ENCODE data around the gene MACO1. TPM values are rescaled to one million over a fixed set of nuclear protein-coding genes. Genes with fewer than 3 reads are reported as not detected.
"Not testable (repeated sequence)": the region's sequence is repeated elsewhere in the genome, so short reads cannot be mapped to it uniquely, and the experiment has no call there.

Gene MACO1
- polyA plus RNA-seq, 1 donor: 31.6 TPM

DNA sequence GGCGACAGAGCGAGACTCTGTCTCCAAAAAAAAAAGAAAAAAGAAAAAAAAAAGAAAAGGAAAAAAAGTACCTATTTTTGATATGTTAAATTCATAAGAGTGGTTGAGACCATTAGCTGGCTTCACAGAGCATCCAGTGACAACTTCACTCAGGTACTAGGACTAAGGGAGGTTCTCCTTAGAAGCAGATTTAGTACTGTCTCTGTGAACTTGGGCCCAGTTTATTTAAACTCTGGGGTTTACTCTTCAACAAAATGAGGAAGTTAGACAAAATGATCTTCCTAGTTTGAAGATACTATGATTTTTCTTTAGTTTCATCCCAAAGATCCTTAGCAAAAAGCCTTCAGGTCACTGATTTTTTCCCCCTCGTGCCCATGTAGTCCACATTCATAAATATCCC lies 21.2 kb downstream of the MACO1 start:
- no peak for DNase-seq

GRCh38 chr1:25456502-25456901 lies 25.8 kb downstream of the MACO1 start:
- no peak for DNase-seq

DNA sequence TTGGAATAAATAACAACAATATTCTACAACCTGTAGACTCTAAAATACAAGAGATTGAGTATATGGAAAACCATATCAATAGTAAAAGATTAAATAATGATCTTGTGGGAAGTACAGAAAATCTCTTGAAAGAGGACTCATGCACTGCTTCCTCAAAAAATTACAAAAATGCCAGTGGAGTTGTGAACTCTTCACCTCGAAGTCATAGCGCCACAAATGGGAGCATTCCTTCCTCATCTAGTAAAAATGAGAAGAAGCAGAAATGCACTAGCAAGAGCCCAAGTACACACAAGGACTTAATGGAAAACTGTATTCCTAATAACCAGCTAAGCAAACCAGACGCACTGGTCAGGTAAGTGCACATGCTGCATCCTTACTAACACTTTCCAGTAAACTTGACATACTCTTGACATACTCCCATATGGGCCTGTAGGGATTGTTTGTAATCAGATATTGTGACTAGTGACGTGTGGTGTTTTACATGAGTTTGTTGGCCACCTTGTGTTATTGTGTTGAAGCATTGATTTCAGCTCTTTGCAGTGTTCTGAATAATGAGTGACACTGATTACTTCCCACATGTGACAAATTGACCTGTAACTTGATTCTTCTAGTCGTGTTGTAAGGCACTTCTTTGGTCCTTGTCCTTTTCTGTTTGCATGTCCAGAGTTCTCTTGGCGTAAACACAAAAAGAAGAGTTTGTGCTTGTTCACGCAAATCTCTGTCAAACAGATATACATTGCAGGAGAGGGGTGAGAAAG lies 28.0 kb downstream of the MACO1 start:
- DNase-seq: no peak

GRCh38 chr1:25460020-25460419 lies 29.3 kb downstream of the MACO1 start:
- no peak for DNase-seq

DNA sequence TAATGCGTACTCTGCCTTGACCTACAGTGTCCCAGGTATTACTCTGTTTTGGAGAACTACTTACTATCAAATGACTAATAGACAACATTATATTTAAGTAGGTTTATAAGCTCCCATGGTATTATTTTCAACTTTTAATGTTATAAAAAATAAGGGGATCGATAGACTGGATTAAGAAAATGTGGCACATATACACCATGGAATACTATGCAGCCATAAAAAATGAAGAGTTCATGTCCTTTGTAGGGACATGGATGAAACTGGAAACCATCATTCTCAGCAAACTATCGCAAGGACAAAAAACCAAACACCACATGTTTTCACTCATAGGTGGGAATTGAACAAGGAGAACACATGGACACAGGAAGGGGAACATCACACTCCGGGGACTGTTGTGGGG lies 30.1 kb downstream of the MACO1 start:
- DNase-seq: not testable (repeated sequence)

GRCh38 chr1:25461849-25462248 lies 31.2 kb downstream of the MACO1 start:
- no peak for DNase-seq

GRCh38 chr1:25462732-25463131 lies 32.0 kb downstream of the MACO1 start:
- DNase-seq: no peak

DNA sequence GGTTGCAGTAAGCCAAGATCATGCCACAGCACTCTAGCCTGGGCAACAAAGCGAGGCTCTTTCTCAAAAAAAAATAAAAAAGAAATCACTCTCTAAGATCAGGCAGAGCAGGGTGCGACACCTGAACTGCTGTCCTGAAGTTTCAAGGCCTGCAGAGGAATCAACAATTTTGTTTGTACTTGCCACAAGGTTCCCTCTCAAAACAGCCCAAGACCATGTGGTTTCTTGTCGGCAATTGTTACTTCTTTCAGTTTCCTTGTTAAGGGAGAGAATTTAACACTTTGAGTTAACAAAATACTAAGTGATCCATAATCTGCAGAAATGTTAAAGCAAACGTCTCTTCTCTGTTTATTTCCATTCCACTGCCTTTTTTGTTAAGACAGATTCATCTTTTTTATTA lies 36.5 kb downstream of the MACO1 start:
- no peak for DNase-seq

DNA sequence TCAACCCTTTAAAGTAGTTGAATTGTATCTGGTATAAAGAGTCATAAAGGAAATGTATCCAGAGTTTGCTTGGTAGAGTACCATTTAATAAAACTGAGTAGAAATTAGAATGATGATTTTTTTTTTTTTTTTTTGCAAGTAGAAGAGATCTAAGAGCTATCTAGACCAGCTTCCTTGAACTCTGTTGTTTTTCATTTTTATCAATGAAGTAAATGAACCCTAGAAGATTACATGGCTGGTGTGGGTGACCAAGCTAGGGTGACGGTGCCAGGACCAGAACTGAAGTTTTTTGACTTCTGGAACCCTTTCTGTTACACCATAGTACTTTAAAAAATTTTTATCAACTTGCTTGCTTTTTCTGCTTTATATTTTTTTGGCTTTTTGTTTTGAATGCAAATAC lies 36.9 kb downstream of the MACO1 start:
- DNase-seq: no peak

DNA sequence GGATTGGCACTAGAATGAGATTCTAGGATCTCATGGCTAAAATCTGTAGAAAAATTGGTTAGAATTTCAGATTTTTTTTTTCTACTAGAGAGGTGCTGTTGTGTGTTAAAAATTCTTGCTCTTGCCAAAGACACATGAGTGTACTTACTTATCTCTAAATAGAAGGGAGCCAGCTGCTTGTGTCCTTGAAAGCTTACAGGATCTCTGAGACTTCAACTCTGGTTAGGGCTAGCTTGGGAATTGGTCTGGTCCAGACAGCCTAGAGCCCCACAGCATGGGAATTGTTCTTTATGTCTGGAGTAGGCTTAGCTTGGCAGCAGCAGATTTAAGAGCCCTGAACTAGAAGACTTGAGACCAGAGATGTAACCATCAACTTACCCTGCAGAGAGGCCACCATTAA lies 37.3 kb downstream of the MACO1 start:
- DNase-seq: no peak

- no peak for DNase-seq
Measured at GRCh38 chr1:25469177-25469576, 38.5 kb downstream of the MACO1 start.

- no peak for DNase-seq
Measured at GRCh38 chr1:25472471-25472870, 41.8 kb downstream of the MACO1 start.

GRCh38 chr1:25473653-25474225 lies 43.0 kb downstream of the MACO1 start:
- no peak for DNase-seq

- DNase-seq: no peak
Measured at GRCh38 chr1:25474439-25475047, 43.8 kb downstream of the MACO1 start.

- no peak for DNase-seq
Measured at GRCh38 chr1:25476186-25477097, 45.7 kb downstream of the MACO1 start.

DNA sequence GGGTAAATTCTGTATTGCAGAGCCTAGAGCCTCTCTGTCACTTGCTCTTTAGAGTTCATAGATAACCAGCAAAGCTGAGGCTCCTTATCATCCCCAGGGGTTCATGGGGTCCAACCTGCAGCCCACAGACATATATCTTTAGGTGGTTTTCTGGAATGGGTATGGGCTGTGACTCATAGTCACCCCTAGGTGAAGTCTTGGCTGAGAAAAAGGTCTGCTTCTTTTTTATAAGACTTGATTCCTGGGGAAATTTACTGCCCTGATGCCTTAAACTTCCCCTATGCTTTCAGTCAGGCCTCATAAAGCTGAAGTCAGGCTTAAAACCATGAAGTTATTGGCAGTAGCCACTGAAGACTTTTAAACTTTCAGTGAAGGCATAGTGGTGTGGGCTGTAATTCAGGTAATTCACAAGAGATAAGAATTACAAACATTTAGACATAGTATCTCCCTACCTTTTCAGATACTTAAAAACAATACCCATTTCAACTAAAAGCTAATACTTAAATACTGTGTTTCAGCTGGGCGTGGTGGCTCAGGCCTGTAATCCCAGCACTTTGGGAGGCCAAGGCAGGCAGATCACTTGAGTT lies 46.8 kb downstream of the MACO1 start:
- DNase-seq: peak; percentile 20

DNA sequence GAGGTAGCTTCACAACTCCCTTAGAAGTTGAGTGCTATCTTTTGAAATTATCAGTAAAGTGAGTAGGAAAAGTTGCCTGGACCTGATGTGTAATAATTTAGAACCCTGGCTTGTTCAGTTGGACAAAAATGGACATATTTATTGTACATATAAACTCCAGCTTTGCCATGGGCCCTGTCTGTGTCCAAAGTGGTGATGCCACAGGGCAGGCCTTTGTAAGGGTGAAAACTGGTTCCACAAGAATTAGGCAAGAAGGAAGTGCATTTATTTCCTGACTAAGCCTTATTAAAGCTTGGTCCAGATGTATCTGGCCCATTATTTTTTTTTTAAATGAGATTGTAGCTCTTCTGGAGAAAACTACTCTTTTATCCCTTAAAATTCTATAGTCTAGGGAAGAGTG lies 47.9 kb downstream of the MACO1 start:
- DNase-seq: no peak

GRCh38 chr1:25481625-25482024 lies 50.9 kb downstream of the MACO1 start:
- no peak for DNase-seq

- no peak for DNase-seq
Measured at GRCh38 chr1:25482211-25482610, 51.5 kb downstream of the MACO1 start.

- DNase-seq: no peak
Measured at GRCh38 chr1:25484096-25484495, 53.4 kb downstream of the MACO1 start.

- DNase-seq: no peak
Measured at GRCh38 chr1:25484533-25484932, 53.8 kb downstream of the MACO1 start.
